ENCODE results near the gene SMIM7.
A peak's percentile ranks its signal among the peaks of the same experiment; 100 is the strongest.
"Not testable (repeated sequence)": the region's sequence is repeated elsewhere in the genome, so short reads cannot be mapped to it uniquely, and the experiment has no call there.

SMIM7 gene

DNA sequence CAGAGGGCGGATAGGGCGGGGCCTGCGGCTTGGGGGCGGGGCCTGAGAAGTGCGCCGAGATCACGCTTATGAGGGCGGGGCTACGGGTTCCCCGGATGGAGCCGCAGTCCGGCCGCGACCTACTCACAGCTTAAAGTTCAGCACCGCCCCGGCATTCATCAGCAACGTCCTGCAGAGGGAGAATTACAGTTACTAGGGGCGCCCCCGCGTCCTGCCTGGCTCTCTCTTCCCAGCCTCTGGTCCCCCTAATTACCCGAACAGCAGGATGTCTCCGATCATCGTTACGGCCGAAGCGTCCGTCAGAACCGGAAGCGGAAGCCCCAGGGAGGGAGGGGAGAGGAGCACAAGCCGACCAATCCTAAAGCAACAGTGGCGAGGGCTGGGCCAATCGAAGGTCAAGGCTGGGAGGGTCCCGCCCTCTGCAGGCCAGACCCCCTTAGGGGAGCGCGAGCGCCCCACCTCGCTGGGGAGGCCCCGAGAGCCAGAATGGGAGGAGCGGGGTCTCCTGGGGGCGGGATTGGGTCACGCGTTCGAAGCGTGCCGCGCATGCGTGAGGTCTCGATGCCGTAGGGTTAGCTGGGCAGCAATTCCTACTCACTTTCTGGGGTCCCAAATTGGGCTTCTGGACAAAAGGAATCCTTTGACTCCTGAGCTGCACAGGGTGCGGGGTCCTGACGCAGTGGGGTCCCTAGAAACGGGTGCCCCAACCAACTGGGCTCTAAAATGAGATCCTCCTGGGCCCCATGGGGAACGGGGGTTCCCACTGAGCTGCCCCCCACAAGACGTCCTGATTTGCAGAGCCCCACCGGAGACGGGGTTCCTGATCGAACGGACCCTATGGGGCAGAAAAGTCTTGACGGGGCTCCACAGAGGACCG is at the start of gene SMIM7:
SMIM7 (minus strand) TSS at position 313 of the 877 bp plus-strand sequence; CDS start at position 279, 34 bp downstream.
- peak within 1 kb of the TSS; percentile 99 for H3K4me3 Mint-ChIP-seq
- no peaks in the 10 kb centered on the region for H3K9me3 Mint-ChIP-seq (ENCODE audit: low read depth)
- peak within 1 kb of the TSS; percentile 97 for H3K27ac Mint-ChIP-seq
- peaks cover 3% of the 10 kb centered on the region for H3K36me3 Mint-ChIP-seq
- H3K4me1 Mint-ChIP-seq (ENCODE audit: low read depth) = peaks cover 38% of the 10 kb centered on the region
- no peaks in the 10 kb centered on the region for H3K27me3 Mint-ChIP-seq

DNA sequence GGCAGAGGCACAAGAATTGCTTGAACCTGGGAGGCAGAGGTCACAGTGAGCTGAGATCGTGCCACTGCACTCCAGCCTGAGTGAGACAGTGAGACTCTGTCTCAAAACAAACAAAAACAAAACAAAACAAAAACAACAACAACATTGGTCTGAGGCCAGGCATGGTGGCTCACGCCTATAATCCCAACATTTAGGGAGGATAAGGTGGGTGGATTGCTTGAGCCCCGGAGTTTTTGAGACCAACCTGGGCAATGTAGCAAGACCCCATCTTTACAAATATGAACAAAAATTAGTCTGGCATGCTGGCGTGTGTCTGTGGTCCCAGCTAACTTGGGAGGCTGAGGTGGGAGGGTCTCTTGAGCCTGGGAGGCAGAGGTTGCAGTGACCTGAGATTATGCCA is 43.7 kb upstream of the SMIM7 start:
- Mint-ChIP-seq H3K4me3 (no peak overlapping the region), H3K9me3 (ENCODE audit: low read depth) (no peaks in the 10 kb centered on the region), H3K27me3 (no peaks in the 10 kb centered on the region), H3K27ac (no peak overlapping the region), H3K36me3 (no peaks in the 10 kb centered on the region), H3K4me1 (ENCODE audit: low read depth) (no peaks in the 10 kb centered on the region)

DNA sequence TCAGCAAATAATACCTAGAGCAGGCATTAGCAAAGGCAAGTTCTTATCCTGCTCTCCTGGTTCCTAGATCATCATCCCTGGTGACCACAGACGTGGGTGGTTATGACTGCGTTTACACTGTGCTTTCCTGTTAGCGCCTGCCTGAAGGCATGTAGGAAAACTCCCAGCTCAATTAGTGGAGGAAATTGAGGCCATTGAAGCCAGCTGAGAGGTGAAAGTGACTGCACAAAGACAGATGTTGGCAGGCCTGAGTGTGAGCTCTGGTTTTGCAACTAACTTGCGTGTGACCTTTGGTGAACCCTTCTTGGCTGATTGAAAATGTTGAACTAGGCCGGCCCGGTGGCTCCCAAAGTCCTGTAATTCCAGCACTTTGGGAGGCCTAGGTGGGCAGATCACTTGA is 42.2 kb upstream of the SMIM7 start:
- Mint-ChIP-seq H3K4me3 (no peak overlapping the region), H3K4me1 (ENCODE audit: low read depth) (no peaks in the 10 kb centered on the region)

GRCh38 chr19:16698914-16699313 is 39.0 kb upstream of the SMIM7 start:
- H3K4me3 Mint-ChIP-seq = no peak overlapping the region
- no peaks in the 10 kb centered on the region for H3K4me1 Mint-ChIP-seq (ENCODE audit: low read depth)
- no peaks in the 10 kb centered on the region for H3K27me3 Mint-ChIP-seq
- H3K36me3 Mint-ChIP-seq = no peaks in the 10 kb centered on the region
- H3K27ac Mint-ChIP-seq = no peak overlapping the region
- H3K9me3 Mint-ChIP-seq (ENCODE audit: low read depth) = no peaks in the 10 kb centered on the region

More for the DNA sequence above, 42.2 kb upstream of the SMIM7 start:
- H3K27me3 Mint-ChIP-seq = no peaks in the 10 kb centered on the region
- H3K36me3 Mint-ChIP-seq = no peaks in the 10 kb centered on the region
- H3K9me3 Mint-ChIP-seq (ENCODE audit: low read depth) = no peaks in the 10 kb centered on the region
- no peak overlapping the region for H3K27ac Mint-ChIP-seq

DNA sequence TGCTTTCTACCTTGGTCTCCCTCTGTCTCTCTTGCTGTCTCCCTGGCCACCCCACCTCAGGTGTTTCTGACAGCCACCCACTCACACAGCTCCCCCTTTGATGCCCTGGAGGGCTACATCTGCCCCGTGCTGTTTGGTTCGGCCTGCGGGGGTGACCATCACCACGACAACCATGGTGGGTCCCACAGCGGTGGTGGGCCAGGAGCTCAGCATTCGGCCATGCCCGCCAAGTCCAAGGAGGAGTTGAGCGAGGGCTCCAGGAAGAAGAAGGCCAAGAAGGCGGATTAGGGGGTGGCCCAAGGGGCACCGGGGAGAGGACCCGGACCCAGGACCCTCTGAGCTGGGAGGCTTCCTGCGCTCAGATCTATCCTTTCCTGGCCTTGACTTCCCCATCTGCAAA is 28.1 kb upstream of the SMIM7 start:
- no peak overlapping the region for H3K4me3 Mint-ChIP-seq
- H3K36me3 Mint-ChIP-seq = peaks cover 3% of the 10 kb centered on the region
- peaks cover 5% of the 10 kb centered on the region for H3K9me3 Mint-ChIP-seq (ENCODE audit: low read depth)
- no peaks in the 10 kb centered on the region for H3K4me1 Mint-ChIP-seq (ENCODE audit: low read depth)
- no peaks in the 10 kb centered on the region for H3K27me3 Mint-ChIP-seq
- H3K27ac Mint-ChIP-seq = no peak overlapping the region

DNA sequence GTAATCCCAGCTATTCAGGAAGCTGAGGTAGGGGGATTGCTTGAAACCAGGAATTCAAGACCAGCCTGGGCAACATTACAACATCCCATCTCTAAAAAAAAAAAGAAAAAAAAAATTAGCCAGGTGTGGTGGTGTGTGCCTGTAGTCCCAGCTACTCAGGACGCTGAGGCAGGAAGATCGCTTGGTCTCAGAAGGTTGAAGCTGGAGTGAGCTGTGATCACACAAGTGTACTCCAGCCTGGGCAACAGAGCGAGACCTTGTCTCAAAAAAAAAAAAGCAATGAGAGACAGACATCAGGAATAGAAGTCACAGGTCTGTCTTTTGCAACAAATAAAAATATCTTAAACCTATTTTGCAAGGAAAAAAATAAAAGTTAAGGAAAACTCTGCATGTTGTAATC is 24.3 kb upstream of the SMIM7 start:
- no peak overlapping the region for H3K27ac Mint-ChIP-seq
- H3K4me1 Mint-ChIP-seq (ENCODE audit: low read depth) = no peaks in the 10 kb centered on the region

DNA sequence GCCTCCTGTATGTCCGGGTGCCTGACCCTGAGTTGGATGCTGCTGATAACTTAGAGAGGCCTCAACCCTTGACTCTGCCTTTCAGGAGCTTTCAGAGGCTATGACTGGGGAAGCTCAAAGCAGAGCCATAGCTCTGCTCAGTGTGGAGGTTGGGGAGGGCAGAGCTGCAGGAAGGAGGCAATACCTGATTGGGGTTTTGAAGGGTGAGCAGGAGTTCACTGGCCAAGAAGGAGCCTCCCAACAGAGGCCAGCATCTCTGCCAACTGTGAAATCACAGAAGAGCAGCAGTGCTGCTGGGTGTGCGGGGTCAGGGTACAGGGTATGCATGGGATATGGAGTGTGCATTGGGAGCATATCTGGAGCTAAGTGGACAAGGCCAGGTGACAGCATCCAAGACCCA is 22.6 kb upstream of the SMIM7 start:
- H3K4me3 Mint-ChIP-seq = no peak overlapping the region
- H3K27ac Mint-ChIP-seq = no peak overlapping the region
- peaks cover 9% of the 10 kb centered on the region for H3K36me3 Mint-ChIP-seq
- H3K27me3 Mint-ChIP-seq = peaks cover 1% of the 10 kb centered on the region
- no peaks in the 10 kb centered on the region for H3K9me3 Mint-ChIP-seq (ENCODE audit: low read depth)
- H3K4me1 Mint-ChIP-seq (ENCODE audit: low read depth) = no peaks in the 10 kb centered on the region

More for the DNA sequence above, 24.3 kb upstream of the SMIM7 start:
- no peaks in the 10 kb centered on the region for H3K27me3 Mint-ChIP-seq
- H3K36me3 Mint-ChIP-seq = peaks cover 9% of the 10 kb centered on the region
- no peak overlapping the region for H3K4me3 Mint-ChIP-seq
- no peaks in the 10 kb centered on the region for H3K9me3 Mint-ChIP-seq (ENCODE audit: low read depth)

DNA sequence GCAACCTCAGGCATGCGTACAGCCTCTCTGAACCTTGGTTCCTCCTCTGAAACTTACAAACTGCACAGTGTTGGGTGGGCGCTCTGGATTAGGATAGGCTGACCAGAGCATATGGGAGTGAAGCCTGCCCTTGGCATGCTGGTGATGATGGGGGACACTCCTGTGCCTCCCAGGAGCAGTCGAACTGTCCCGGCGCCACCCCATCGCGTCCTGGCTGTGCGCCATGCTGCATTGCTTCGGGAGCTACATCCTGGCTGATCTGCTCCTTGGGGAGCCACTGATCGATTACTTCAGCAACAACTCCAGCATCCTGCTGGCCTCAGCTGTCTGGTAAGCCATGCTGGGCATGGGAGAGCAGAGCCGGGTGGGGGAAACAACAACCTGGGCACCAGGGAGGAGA is 19.9 kb upstream of the SMIM7 start:
- Mint-ChIP-seq H3K4me3 (no peak overlapping the region), H3K36me3 (peaks cover 9% of the 10 kb centered on the region), H3K27me3 (peaks cover 1% of the 10 kb centered on the region)

DNA sequence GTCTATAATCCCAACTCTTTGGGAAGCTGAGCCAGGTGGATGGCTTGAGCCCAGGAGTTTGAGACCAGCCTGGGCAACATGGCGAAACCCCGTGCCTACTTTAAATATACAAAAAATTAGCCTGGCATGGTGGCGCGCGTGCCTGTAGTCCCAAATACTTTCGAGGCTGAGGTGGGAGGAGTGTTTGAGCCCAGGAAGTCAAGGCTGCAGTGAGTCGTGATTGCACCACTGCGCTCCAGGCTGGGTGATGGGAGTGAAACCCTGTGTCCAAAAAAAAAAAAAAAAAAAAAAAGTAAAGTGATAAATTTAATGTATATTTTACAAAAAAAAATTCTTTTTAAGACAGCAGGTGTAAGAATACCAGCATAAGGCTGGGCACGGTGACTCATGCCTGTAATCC is 18.6 kb upstream of the SMIM7 start:
- Mint-ChIP-seq H3K27ac (no peak overlapping the region), H3K9me3 (ENCODE audit: low read depth) (no peaks in the 10 kb centered on the region), H3K4me3 (no peak overlapping the region), H3K27me3 (peaks cover 1% of the 10 kb centered on the region), H3K36me3 (peaks cover 9% of the 10 kb centered on the region), H3K4me1 (ENCODE audit: low read depth) (no peaks in the 10 kb centered on the region)

More for the DNA sequence above, 19.9 kb upstream of the SMIM7 start:
- Mint-ChIP-seq H3K4me1 (ENCODE audit: low read depth) (no peaks in the 10 kb centered on the region), H3K27ac (no peak overlapping the region), H3K9me3 (ENCODE audit: low read depth) (no peaks in the 10 kb centered on the region)

GRCh38 chr19:16677055-16677454 is 17.1 kb upstream of the SMIM7 start:
- H3K36me3 Mint-ChIP-seq = peaks cover 9% of the 10 kb centered on the region
- no peak overlapping the region for H3K4me3 Mint-ChIP-seq
- no peaks in the 10 kb centered on the region for H3K4me1 Mint-ChIP-seq (ENCODE audit: low read depth)
- H3K27ac Mint-ChIP-seq = no peak overlapping the region
- no peaks in the 10 kb centered on the region for H3K9me3 Mint-ChIP-seq (ENCODE audit: low read depth)
- peaks cover 1% of the 10 kb centered on the region for H3K27me3 Mint-ChIP-seq

GRCh38 chr19:16676101-16676798 is 16.3 kb upstream of the SMIM7 start:
- H3K27ac Mint-ChIP-seq = no peak overlapping the region
- peaks cover 1% of the 10 kb centered on the region for H3K27me3 Mint-ChIP-seq
- H3K4me3 Mint-ChIP-seq = no peak overlapping the region
- peaks cover 4% of the 10 kb centered on the region for H3K36me3 Mint-ChIP-seq
- H3K9me3 Mint-ChIP-seq (ENCODE audit: low read depth) = no peaks in the 10 kb centered on the region
- no peaks in the 10 kb centered on the region for H3K4me1 Mint-ChIP-seq (ENCODE audit: low read depth)

DNA sequence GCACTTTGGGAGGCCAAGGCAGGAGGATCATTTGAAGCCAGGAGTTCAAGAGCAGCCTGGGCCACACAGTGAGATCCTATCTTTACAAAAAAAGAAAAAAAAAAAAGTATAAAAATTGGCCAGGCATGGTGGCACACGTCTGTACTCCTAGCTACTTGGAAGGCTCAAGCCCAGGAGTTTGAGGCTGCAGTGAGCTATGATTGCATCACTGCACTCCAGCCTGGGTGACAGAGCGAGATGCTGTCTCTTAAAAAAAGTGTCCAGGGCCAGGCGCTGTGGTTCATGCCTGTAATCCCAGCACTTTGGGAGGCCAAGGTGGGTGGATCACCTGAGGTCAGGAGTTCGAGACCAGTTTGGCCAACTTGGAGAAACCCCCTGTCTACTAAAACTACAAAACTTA is 13.9 kb upstream of the SMIM7 start:
- H3K36me3 Mint-ChIP-seq; H3K4me1 Mint-ChIP-seq (ENCODE audit: low read depth); H3K4me3 Mint-ChIP-seq; H3K27me3 Mint-ChIP-seq; H3K9me3 Mint-ChIP-seq (ENCODE audit: low read depth); H3K27ac Mint-ChIP-seq: not testable (repeated sequence)

- H3K27ac Mint-ChIP-seq = no peak overlapping the region
- no peaks in the 10 kb centered on the region for H3K9me3 Mint-ChIP-seq (ENCODE audit: low read depth)
- H3K27me3 Mint-ChIP-seq = peaks cover 1% of the 10 kb centered on the region
- H3K4me1 Mint-ChIP-seq (ENCODE audit: low read depth) = no peaks in the 10 kb centered on the region
- no peak overlapping the region for H3K4me3 Mint-ChIP-seq
- no peaks in the 10 kb centered on the region for H3K36me3 Mint-ChIP-seq
Measured at GRCh38 chr19:16673231-16673630, 13.3 kb upstream of the SMIM7 start.

DNA sequence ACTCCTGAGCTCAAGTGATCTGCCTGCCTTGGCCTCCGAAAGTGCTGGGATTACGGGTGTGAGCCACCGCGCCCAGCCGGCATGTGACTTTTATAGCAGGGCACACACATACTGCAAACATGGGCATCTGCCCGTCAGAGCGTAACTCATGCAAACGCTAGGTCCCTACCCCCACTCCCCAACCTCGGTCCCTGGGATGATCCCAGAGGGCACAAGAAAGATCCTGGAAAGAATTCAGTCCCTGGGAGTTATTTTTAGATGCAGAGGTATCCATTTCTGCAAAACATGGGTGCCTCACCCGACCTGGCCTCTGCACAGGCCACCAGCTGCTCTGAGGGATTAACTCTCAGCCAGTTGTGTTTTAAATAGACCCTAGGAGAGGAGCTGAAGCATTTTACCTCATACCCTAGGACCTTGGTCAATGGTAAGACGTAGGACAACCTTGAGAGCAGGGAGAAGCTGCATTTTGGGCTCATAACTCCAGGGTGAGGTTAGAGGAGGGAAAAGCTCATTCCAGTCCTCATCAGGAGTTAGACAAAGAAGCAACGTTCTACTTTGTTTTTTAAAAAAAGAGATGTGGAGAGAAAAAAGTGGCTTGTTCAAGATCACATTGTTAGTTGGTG is 11.8 kb upstream of the SMIM7 start:
- no peak overlapping the region for H3K27ac Mint-ChIP-seq
- no peaks in the 10 kb centered on the region for H3K4me1 Mint-ChIP-seq (ENCODE audit: low read depth)
- no peaks in the 10 kb centered on the region for H3K27me3 Mint-ChIP-seq
- H3K36me3 Mint-ChIP-seq = no peaks in the 10 kb centered on the region
- no peak overlapping the region for H3K4me3 Mint-ChIP-seq
- H3K9me3 Mint-ChIP-seq (ENCODE audit: low read depth) = no peaks in the 10 kb centered on the region

GRCh38 chr19:16670291-16670690 is 10.3 kb upstream of the SMIM7 start:
- H3K4me3 Mint-ChIP-seq = no peak overlapping the region
- H3K36me3 Mint-ChIP-seq = no peaks in the 10 kb centered on the region
- H3K27me3 Mint-ChIP-seq = no peaks in the 10 kb centered on the region
- H3K27ac Mint-ChIP-seq = no peak overlapping the region
- H3K9me3 Mint-ChIP-seq (ENCODE audit: low read depth) = no peaks in the 10 kb centered on the region
- no peaks in the 10 kb centered on the region for H3K4me1 Mint-ChIP-seq (ENCODE audit: low read depth)

Data from activated naive CD8-positive, alpha-beta T cell (primary cell).